Activated CD8-positive, alpha-beta memory T cell treated with anti-CD3 and anti-CD28 coated beads for 36 hours (primary cell): ENCODE measurements around the gene SLC25A26. TPM values are rescaled to one million over a fixed set of nuclear protein-coding genes. Genes with fewer than 3 reads are reported as not detected.
"Not testable (repeated sequence)": the region's sequence is repeated elsewhere in the genome, so short reads cannot be mapped to it uniquely, and the experiment has no call there.

Experiments
- CTCF ChIA-PET: fragments of 350-600 bp; sonication (Branson Sonifier 250); formaldehyde crosslinking; loops from one replicate; lab custom pipeline; 2021; ENCODE audit warnings: antibody characterized with exemption; lab: Charles Lee
- POLR2A ChIA-PET: fragments of 350-600 bp; sonication (Branson Sonifier 250); formaldehyde crosslinking; loops from one replicate; lab custom pipeline; 2021; ENCODE audit warnings: antibody characterized with exemption; lab: Charles Lee
- total RNA-seq, 2 experiments: library from RNA; stranded (reverse); gene quantifications; one replicate each; pipeline ENCODE4 v1.2.3, GENCODE V29; 2021

The SLC25A26 gene
- total RNA-seq, 2 experiments from 2014 or later, result 23.7 to 25.9 TPM

DNA sequence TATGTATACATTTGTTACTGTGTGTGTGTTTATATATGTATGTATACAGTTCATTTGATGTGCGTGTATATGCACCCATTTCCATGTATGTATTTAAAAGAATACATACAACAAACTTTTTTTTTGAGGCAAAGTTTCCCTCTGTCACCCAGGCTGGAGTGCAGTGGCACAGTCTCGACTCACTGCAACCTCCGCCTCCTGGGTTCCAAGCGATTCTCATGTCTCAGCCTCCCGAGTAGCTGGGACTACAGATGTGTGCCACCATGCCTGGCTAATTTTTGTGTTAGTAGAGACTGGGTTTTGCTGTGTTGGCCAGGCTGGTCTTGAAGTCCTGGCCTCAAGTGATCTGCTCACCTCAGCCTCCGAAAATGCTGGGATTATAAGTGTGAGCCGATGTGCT lies 78.3 kb downstream of the SLC25A26 start:
- POLR2A ChIA-PET, result not testable (repeated sequence)

DNA sequence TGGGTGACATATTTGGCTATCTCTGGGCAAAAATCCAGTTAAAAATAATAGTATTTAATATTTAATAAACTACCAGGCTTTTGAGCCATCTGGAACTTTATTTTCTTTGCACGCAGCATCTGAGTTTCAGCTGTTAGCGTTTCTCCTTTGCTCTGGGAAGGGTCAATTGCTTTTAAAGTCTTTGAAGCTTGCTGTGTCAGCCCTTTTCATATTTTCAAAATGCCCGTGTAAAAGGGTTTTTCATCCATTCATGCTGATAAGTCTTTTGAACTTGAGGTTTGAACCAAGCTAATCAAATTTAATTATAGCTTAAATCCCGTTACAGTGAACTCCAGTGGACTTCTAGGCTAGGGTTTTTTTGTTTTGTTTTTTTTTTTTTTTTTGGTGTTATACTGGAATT lies 79.1 kb downstream of the SLC25A26 start:
- ChIA-PET CTCF (no interaction called here), POLR2A (interaction anchor here (0.6 kb wide), 1 partner anchor 78 kb away, joined by 4 read pairs; no protein-coding TSS in a partner anchor)

More for the DNA sequence above, 78.3 kb downstream of the SLC25A26 start:
- CTCF ChIA-PET, result not testable (repeated sequence)

DNA sequence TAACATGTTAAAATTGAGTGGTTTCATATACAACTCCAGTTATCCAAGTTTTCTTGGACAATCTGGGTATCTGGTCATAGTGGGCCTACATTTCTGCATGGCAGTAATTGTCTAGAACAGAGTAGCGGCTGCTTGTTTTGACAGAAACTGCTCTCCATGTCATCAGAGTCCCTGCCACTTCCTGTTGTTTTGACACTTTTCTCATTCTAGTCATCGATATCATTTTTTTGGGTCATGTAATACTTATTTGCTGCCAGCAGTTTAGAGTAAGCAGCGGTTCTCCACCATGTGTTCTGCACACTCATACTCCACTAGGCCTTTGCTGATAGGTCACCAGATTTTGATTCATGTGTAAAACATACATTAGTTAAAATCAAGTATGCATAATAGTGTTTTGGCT lies 81.5 kb downstream of the SLC25A26 start:
- ChIA-PET CTCF (interaction anchor here (1.5 to 1.9 kb wide), 3 partner anchors 24 to 76 kb away, joined by 3 to 9 read pairs (median 6); no protein-coding TSS in a partner anchor), POLR2A (interaction anchor here (0.6 kb wide), 1 partner anchor 176 kb away, joined by 3 read pairs; no protein-coding TSS in a partner anchor)

DNA sequence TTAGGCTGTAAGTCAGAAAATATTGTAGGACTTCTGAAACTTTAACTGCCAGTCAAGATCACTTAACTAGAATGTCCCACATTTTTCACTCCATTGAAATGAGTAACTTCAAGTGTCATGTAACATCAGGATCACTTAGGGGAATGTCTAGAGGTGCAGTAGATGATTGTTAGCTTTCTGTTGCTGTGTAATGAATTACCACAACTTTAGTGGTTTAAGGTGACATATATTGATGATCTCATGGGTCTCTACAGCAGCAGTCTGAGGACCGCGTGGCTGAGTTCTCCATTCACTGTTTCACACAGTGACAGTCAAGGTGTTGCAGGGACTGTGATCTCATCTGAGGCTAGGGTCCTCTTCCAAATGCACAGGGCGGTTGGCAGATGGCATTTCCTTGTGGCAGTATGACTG lies 82.7 kb downstream of the SLC25A26 start:
- POLR2A ChIA-PET, result no interaction called here
- CTCF ChIA-PET, result interaction anchor here (1.9 kb wide), 1 partner anchor 74 kb away, joined by 9 read pairs; no protein-coding TSS in a partner anchor

DNA sequence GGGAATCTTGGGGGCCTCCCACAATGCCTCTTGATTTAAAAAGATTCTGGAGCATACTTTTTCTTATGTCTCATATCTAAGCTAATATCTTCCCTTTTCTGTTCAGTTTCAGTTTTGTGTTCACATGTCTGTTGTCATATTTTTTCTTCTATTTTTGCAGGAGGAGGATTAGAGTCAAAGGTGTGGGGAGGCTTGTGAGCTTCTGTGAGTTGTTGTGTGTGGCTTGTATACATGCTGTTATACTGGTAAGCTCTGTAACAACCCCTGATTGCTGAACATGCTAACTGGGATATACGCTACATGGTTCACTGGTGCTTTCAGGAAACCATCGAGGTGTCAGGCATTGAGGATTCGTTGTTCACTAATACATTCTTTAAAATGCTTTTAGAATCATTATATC lies 83.5 kb downstream of the SLC25A26 start:
- POLR2A ChIA-PET, result no interaction called here
- CTCF ChIA-PET, result no interaction called here

DNA sequence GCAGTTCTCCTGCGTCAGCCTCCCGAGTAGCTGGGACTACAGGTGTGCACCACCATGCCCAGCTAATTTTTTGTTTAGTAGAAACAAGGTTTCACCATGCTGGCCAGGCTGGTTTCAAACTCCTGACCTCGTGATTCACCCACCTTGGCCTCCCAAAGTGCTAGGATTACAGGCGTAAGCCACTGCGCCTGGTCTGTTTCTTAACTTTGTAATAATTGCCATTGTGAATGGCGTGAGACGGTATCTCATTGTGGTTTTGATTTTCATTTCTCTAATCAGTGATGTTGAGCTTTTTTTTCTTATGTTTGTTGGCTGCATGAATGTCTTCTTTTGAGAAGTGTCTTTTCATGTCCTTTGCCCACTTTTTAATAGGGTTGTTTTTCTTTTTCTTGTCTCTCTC lies 85.3 kb downstream of the SLC25A26 start:
- POLR2A ChIA-PET, CTCF ChIA-PET: not testable (repeated sequence)

DNA sequence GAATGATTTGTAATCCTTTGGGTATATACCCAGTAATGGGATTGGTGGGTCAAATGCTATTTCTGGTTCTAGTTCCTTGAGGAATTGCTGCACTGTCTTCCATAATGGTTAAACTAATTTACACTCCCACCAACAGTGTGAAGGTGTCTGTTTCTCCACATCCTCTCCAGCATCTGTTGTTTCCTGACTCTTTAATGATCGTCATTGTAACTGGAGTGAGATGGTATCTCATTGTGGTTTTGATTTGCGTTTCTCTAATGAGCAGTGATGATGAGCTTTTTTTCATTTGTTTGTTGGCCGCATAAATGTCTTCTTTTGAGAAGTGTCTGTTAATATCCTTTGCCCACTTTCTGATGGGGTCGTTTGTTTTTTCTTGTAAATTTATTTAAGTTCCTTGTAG lies 86.2 kb downstream of the SLC25A26 start:
- POLR2A ChIA-PET, CTCF ChIA-PET: not testable (repeated sequence)

DNA sequence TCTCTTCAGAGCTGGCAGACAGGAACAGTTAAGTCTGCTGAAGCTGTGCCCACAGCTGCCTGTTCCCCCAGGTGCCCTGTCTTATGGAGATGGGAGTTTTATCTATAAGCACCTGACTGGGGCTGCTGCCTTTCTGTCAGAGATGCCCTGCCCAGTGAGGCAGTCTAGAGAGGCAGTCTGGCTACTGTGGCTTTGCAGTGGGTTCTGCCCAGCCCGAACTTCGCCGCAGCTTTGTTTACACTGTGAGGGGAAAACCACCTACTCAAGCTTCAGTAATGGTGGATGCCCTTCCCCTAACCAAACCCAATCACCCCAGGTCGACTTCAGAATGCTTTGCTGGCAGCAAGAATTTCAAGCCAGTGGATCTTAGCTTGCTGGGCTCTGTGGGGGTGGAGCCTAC lies 91.2 kb downstream of the SLC25A26 start:
- POLR2A ChIA-PET, result no interaction called here
- CTCF ChIA-PET, result no interaction called here

DNA sequence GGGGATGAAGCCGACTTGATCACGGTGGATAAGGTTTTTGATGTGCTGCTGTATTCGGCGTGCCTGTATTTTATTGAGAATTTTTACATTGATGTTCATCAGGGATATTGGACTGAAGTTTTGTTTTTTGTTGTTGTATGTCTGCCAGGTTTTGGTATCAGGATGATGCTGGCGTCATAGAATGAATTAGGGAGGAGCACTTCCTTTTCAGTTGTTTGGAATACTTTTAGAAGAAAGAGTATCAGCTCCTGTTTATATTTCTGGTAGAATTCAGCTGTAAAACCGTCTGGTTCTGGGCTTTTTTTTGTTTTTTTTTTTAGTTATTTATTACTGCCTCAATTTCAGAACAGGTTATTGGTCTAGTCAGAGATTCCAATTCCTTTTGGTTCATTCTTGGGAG lies 93.7 kb downstream of the SLC25A26 start:
- ChIA-PET POLR2A (no interaction called here), CTCF (no interaction called here)

DNA sequence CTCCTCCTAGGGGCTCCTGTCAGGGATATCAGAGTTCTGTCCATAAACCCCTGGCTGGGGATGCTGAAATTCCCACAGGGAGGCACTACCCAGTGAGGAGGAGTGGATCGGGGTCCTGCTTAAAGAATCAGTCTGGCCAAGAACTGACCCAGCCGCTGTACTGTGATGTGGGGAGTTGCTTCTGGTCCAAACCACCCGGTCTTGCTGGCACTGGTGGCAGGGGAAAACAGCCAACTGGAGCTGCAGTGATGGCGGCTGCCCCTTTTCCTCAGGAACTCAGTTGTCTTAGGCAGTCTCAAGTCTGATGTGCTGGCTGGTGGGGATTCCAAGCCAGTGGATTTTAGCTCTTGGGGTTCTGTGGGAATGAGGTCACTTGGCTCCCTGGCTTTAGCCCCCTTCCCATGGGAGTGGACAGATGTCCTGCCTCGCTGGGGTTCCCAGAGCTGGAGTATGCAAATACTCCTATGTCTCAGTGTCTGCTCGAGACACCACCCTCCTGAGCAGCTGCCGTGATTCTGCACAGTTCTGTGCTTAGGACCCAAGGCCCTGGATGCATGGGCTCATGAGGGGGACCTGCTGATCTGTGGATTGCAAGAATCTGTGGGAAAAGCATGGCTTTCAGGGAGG lies 97.1 kb downstream of the SLC25A26 start:
- ChIA-PET POLR2A (no interaction called here), CTCF (no interaction called here)

DNA sequence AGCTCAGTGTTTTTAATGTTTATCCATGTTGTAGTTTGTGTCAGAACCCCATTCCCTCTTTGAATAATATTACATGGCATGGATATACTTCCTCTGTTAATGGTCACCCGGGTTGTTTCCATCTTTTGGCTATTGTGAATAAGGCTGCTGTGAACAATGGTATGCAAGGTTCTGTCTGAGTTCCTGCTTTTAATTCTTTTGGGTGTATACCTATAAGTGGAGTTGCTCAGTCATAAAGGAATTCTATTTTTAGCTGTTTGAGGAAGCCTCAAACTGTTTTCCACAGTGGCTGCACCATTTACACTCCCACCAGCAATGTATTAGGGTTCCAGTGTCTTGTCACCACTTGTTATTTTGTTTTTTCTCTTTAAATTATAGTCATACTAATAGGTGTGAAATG lies 99.6 kb downstream of the SLC25A26 start:
- ChIA-PET CTCF (no interaction called here), POLR2A (no interaction called here)

DNA sequence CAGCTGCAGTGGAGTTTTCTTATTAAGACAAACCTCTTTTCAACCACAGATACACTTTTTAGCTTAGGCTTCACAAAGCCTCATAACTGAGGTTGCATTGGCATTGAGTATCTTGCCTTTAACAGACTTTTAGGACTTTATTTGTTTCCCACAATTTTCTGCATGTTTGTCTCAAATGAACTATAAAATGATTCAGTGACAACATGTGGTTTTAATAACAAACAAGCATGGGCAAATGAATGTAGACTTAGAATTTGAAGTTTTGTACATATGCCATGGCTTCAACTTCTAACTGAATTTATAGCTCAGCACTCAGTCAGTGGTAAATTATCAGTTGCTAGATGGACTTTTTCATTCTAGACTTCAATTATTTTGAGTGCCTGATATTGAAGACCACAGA lies 101.6 kb downstream of the SLC25A26 start:
- ChIA-PET CTCF (no interaction called here), POLR2A (no interaction called here)

DNA sequence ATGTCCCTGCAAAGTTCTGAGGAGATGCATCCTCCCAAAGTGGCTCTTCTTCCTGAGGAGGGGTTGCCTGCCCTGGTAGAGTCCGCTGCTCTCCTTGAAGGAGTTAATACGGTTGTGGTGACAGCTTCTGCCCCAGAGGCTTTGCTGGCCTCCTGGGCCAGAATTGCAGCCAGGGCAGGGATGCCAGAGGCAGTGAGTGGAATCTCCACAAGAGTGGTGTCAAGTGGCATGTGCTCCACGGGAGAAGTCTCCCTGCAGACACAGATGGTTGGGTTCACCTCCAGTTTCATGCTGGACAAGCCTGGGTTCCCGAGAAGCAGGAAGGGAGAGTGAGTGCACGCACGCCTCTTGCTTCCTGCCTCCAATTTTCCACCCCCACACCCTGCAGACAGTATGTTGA lies 105.5 kb downstream of the SLC25A26 start:
- POLR2A ChIA-PET, result no interaction called here

DNA sequence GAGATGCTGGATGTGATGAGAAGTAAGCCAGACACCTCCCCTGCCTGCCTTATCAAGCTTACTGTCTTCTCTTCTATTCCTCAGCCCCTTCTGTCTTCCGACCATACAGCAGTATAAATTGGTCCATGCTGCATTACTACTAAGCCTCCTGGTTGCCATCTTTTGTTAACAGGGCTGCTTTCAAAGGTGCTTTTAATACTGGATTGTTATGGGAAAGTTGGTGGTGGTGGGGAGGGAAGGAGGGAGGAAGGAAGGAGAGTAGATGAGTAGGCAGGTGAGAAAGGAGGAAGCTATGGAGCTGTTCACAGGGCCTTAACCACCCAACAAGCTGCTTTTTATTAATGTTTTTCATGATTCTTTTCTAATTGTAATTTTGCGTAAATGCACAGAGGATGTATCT lies 114.9 kb downstream of the SLC25A26 start:
- ChIA-PET CTCF (no interaction called here), POLR2A (no interaction called here)

More for the DNA sequence above, 105.5 kb downstream of the SLC25A26 start:
- CTCF ChIA-PET, result no interaction called here

DNA sequence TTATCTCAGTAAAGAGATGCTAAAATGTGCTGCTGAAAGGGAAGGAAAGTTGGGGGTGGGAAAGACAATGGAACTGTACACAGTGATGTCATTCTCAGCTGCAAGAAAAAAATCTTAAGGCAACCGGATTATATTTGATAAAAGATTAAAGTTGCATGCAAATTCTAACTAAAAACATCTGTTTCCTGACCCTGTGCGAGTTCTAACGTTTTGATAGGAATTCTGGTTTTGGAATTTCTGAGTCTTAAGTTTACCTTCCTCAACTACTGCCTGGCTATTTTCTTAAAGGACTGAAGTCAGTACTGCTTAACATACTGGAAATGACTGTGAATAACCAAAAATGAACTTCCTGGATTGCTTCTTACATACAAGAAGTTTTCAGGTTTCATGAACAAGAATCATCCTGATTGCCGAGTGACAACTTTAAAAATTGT lies 115.5 kb downstream of the SLC25A26 start:
- POLR2A ChIA-PET, result no interaction called here
- CTCF ChIA-PET, result no interaction called here

DNA sequence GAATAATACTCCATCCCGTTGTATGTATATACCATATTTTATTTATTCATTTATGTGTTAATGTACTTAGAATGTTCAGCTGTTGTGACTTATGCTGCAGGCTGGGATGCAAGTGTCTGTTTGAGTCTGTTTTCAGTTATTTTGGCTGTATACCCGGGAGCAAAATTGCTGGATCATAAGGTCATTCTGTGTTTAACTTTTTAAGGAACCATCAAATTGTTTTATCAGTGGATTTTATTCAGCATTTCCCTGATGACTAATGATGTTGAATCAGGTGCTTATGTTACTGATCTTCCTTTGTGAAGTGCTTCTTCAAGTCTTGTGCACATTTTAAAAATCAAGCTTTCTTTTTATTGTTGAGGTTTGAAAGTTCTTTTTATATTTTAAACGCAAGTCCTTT lies 118.1 kb downstream of the SLC25A26 start:
- POLR2A ChIA-PET, result no interaction called here
- CTCF ChIA-PET, result no interaction called here

DNA sequence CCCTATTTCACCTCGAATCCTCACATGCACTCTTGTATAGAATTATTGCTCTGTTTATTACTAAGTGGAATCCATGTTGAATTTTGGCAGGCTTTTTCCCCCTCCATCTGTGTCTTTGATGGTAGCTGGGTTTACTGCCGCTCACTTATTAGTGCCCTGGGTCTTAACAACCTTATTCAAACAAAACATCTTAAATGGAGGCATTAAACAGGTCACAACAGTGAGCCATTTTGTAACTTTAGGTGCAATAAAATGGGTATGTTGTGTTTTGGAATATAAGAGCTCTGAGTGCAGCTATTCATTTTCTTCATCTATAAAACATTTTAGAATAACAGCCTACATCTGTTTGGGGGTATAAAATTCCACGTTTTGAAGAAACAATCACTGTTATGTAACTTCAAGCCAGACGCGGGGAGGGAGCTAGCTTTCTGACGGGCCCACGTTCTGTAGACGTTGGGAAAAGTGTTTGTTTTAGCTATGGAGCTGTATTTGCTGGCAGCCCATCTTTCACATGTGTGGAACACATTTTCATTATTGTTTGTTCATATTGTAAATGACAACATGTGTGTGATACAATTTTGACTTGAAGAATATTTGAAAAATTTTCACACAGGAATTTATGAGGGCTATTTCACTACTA lies 122.0 kb downstream of the SLC25A26 start:
- CTCF ChIA-PET, result no interaction called here
- POLR2A ChIA-PET, result interaction anchor here (0.6 kb wide), 2 partner anchors 11 to 107 kb away, joined by 4 to 5 read pairs; no protein-coding TSS in a partner anchor

DNA sequence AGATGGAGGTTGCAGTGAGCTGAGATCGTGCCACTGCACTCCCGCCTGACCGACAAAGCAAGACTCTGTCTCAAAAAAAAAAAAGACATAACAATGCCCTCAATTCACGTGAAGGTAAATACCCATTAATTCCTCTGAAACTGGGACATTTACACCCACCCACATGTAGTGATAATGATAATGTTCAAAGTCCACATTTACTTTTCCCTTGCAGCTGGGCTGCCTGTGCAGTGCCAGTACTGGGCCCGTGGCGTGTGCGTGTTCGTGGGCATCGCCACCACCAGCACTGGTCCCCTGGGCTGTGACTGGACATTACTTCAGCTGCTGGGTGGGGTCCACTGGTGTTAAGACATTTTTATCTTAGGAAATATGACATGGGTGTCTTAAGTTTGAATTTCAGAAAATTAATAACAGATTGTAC lies 123.6 kb downstream of the SLC25A26 start:
- CTCF ChIA-PET, result no interaction called here
- POLR2A ChIA-PET, result no interaction called here

DNA sequence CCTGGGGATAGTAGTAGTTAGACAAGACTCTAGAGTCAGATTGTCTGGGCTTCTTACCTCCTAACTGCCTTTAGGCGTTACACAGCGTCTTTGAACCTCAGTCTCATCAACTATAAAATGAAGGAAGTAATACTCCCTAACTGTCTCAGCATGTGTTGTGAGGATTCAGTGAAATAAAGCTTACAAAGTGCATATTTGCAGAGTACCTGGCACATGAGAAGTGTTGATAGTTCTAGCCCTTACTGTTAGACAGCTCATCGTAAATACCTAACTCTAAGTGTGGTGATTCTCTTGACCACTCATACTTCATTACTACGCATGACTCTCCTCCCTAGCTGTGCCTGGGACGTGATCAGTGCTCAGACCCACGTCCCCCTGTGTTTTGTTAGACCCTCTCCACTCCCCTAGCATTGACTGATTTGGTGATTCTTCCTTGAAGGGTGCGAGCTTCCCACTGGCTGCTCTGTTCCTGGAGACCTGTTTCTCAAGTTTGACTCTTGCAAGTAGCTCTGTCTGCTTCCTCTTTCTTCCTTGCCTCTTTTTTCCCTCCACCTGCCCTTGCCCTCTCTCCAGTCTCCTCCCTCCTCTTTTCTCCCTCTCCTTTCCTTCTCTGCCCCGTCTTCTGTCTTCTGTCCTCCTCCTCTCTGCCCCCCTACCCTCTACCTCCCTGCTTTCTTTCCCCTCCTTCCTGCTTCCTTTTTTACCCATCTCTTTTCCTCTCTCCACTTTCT lies 124.2 kb downstream of the SLC25A26 start:
- CTCF ChIA-PET, result no interaction called here
- POLR2A ChIA-PET, result no interaction called here

DNA sequence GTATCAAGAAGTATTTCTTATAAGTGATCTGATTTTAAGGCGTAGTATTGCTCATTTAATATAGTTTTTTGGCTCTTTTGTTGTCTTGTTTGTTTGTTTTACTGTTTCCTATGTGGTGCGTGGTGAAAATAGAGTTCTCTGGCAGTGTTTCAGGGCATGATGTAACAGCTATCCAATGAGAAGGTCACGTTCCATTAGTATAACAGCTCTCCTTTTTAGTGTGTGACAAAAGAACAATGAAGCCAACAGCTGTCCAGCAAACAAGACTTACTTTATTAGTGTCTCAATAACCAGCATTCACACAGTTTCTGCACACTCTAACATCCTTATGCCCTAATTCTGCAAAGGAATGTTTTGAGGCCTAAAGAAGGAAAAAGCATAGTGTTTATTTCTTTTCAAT lies 127.9 kb downstream of the SLC25A26 start:
- ChIA-PET POLR2A (no interaction called here), CTCF (no interaction called here)
